SK-N-MC (cell line): Measurements from ENCODE around the gene TRABD.
"Not testable (repeated sequence)": the region's sequence is repeated elsewhere in the genome, so short reads cannot be mapped to it uniquely, and the experiment has no call there.

Experiments used
- DNase-seq: peaks from one replicate; pipeline ENCODE4 v3.0.0-alpha.2; 2011; ENCODE audit warnings: low read depth, low spot score
- H3K27ac ChIP-seq: fragments of 200-600 bp; sonication (generic); 2 replicates; pipeline ENCODE4 v1.5.1; 2016; ENCODE audit warnings: mixed run types
- H3K36me3 ChIP-seq: fragments of 200-600 bp; sonication (generic); 2 replicates; pipeline ENCODE4 v1.6.1; 2017; ENCODE audit warnings: antibody characterized with exemption, low read length, mixed read lengths; ENCODE audit not compliant: insufficient read depth
- H3K4me3 ChIP-seq: fragments of 200-600 bp; sonication (generic); 2 replicates; pipeline ENCODE4 v1.5.1; 2016
- H3K9ac ChIP-seq: fragments of 200-600 bp; sonication (generic); 2 replicates; pipeline ENCODE4 v1.8.0; 2017; ENCODE audit warnings: mixed run types, mixed read lengths; ENCODE audit not compliant: insufficient read length
- H3K9me3 ChIP-seq: fragments of 200-600 bp; sonication (generic); 2 replicates; pipeline ENCODE4 v1.6.1; 2017; ENCODE audit warnings: low read depth, mild to moderate bottlenecking, antibody characterized with exemption, low read length, moderate library complexity, mixed read lengths
- EZH2 ChIP-seq: fragments of 200-600 bp; sonication (generic); IDR thresholded peaks from one replicate; pipeline ENCODE4 v1.6.1; 2017; ENCODE audit warnings: antibody characterized with exemption
- FOXP2 ChIP-seq: optimal IDR thresholded peaks from 2 replicates; pipeline ENCODE3; 2011; ENCODE audit warnings: mild to moderate bottlenecking, moderate library complexity; ENCODE audit not compliant: insufficient read depth; ENCODE audit errors: extremely low read length, control extremely low read depth
- POLR2AphosphoS5 ChIP-seq: IDR thresholded peaks from 2 replicates; pipeline ENCODE4 v1.6.1; 2012; ENCODE audit warnings: mild to moderate bottlenecking, low read depth, low read length, borderline replicate concordance

TRABD gene

GRCh38 chr22:50199829-50200460, 14.2 kb downstream of the TRABD start:
- Histone ChIP-seq H3K27ac (no peak overlapping the region), H3K9me3 (peaks cover 6% of the 10 kb centered on the region; the same call in 1 of the 2 replicates), H3K36me3 (peaks cover 19% of the 10 kb centered on the region), H3K9ac (peak overlapping the region; percentile 72), H3K4me3 (peak overlapping the region; percentile 83)
- TF ChIP-seq POLR2AphosphoS5 (0 out of 2 replicates have a peak, but pooled peaks have one; percentile 31), EZH2 (no peak), FOXP2 (no peak)
- DNase-seq, result no peak

GRCh38 chr22:50200461-50201190, 14.9 kb downstream of the TRABD start, which contains the start of gene SELENOO:
Gene SELENOO, plus strand, starts transcription at chr22:50201011. Its CDS starts 26 bp downstream, at chr22:50201037.
- Histone ChIP-seq H3K9me3 (peaks cover 6% of the 10 kb centered on the region; the same call in 1 of the 2 replicates), H3K27ac (no peak within 1 kb of the TSS), H3K9ac (peak within 1 kb of the TSS; percentile 72), H3K36me3 (peaks cover 18% of the 10 kb centered on the region), H3K4me3 (peak within 1 kb of the TSS; percentile 83)
- TF ChIP-seq POLR2AphosphoS5 (peak; percentile 28; the same call in 1 of the 2 replicates), FOXP2 (no peak), EZH2 (no peak)
- DNase-seq, result no peak

GRCh38 chr22:50201191-50202129, 15.7 kb downstream of the TRABD start:
- no peak for DNase-seq
- Histone ChIP-seq H3K9me3 (peaks cover 6% of the 10 kb centered on the region; the same call in 1 of the 2 replicates), H3K4me3 (peak overlapping the region; percentile 83), H3K27ac (no peak overlapping the region), H3K9ac (peak overlapping the region; percentile 56), H3K36me3 (peaks cover 23% of the 10 kb centered on the region)
- TF ChIP-seq EZH2, result no peak

DNA sequence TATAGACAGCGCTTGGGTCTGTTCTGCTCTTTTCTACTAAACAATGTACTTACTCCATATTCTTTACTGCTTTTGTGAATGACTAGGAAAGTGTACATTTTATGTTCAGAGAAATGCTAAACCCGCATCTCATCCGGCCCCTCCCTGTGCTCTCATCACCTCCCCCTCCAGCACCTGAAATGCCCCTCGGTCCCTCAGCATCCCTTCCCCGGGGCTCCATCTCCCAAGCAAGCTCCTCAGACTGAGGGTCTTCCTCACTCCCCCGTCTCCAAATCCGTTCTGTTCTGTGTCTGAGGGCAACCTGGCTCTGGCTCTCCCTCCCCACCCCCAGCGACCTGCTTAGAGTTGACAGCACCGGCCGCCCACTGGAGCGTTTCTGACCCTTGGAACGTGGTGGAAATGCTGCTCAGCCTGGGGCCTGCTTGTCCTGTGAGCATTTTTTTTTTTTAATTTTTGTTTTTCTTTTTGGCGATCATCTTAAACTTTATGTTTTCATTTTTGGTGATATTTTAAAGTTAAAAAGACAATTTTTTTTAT, 16.5 kb downstream of the TRABD start:
- no peak for DNase-seq
- peak overlapping the region; percentile 73 for H3K4me3 ChIP-seq
- H3K27ac ChIP-seq, result no peak overlapping the region
- H3K36me3 ChIP-seq, result peaks cover 24% of the 10 kb centered on the region
- peak overlapping the region; percentile 56 for H3K9ac ChIP-seq
- peaks cover 6% of the 10 kb centered on the region; the same call in 1 of the 2 replicates for H3K9me3 ChIP-seq
- TF ChIP-seq POLR2AphosphoS5, result no peak
- no peak for TF ChIP-seq FOXP2
- no peak for TF ChIP-seq EZH2

DNA sequence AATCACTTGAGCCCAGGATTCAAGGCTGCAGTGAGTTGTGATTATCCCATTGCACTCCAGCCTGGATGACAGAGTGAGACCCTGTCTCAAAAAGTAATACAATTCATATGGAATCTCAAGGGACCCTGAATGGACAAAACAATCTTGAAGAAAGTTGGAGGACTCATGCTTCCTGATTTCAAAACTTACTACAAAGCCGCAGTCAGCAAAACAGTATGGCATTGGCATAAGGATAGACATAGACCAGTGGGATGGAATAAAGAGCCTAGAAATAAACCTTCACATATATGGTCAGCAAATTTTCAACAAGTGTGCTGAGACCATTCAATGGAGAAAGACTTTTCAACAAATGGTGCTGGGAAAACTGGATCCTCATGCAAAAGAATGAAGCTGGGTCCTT, 17.6 kb downstream of the TRABD start:
- Histone ChIP-seq H3K4me3 (no peak overlapping the region), H3K27ac (no peak overlapping the region), H3K36me3 (peaks cover 31% of the 10 kb centered on the region), H3K9me3 (peaks cover 6% of the 10 kb centered on the region; the same call in 1 of the 2 replicates), H3K9ac (no peak overlapping the region)
- no peak for TF ChIP-seq POLR2AphosphoS5
- no peak for TF ChIP-seq EZH2
- no peak for TF ChIP-seq FOXP2
- DNase-seq, result no peak

GRCh38 chr22:50204571-50204970, 18.9 kb downstream of the TRABD start:
- H3K4me3 ChIP-seq, result no peak overlapping the region
- peak overlapping the region; percentile 50; the same call in 1 of the 2 replicates for H3K27ac ChIP-seq
- peaks cover 31% of the 10 kb centered on the region for H3K36me3 ChIP-seq
- TF ChIP-seq EZH2 (no peak), POLR2AphosphoS5 (no peak), FOXP2 (no peak)
- H3K9ac ChIP-seq, result no peak overlapping the region
- peaks cover 6% of the 10 kb centered on the region; the same call in 1 of the 2 replicates for H3K9me3 ChIP-seq
- no peak for DNase-seq

- not testable (repeated sequence) for H3K9me3 ChIP-seq, H3K9ac ChIP-seq, DNase-seq, H3K4me3 ChIP-seq
- Histone ChIP-seq H3K27ac (peak overlapping the region; percentile 50; the same call in 1 of the 2 replicates), H3K36me3 (peaks cover 32% of the 10 kb centered on the region)
Observed at GRCh38 chr22:50204998-50205397, 19.3 kb downstream of the TRABD start.
